Measurements from ENCODE around the gene SULT1E1.
"Not testable (repeated sequence)": the region's sequence is repeated elsewhere in the genome, so short reads cannot be mapped to it uniquely, and the experiment has no call there.

Gene SULT1E1

DNA sequence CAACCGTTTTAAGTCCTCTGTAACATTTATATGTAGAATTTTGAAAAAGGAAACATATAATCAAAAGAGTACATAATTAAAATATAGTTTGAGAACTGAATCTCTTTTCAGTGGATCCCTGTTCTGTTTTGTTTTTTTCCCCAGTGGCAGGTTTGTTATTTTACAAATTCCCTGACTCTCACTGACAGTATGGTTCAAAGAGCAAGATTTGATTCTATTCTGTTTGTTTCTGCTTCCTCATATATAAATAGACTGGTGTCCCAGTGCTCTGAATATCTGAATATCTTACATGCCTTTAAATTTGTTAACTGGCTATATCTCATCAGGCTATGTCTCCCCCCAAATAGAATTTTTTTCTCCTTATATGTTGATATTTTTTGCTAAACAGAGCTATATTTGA, 16.6 kb downstream of the SULT1E1 start:
- no peak for DNase-seq (ENCODE audit: low read depth, low spot score)

DNA sequence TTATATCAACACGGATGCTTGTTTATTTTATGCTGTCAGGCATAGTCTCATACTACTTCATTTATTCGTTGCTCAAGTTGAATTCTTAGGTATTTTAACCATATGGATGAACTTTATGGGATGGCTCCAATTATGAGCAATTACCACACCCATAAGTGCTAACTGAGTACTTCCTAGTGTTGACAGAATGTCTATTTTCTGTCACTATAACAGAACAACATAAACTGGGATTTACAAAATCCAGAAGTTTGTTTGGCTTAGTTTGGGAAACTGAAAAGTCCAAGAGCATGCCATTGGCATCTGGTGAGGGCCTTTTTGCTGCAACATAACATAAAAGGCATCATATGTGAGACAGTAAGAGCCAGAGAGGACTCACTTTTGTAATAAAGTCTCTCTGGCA, 21.0 kb downstream of the SULT1E1 start:
- no peak for DNase-seq (ENCODE audit: low read depth, low spot score)

DNA sequence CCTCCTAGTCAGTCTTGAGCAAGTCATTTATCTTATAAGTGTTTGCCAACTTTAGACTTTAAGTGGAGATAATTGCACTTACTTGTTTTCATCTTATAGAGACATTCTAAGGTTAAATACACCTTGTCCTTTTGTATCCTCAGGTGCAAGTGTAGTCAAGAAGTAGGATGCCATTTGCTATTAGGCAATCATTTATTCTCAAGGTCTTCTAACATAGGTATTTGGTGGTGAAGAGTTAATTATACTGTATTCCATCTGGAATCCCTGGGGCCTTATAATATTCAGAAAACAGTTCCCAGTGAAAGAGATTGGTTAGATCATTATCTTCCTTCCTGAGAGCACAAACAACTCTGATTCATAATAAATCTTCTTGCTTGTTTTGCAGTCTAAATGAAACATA, 23.7 kb downstream of the SULT1E1 start:
- no peak for DNase-seq (ENCODE audit: low read depth, low spot score)

DNA sequence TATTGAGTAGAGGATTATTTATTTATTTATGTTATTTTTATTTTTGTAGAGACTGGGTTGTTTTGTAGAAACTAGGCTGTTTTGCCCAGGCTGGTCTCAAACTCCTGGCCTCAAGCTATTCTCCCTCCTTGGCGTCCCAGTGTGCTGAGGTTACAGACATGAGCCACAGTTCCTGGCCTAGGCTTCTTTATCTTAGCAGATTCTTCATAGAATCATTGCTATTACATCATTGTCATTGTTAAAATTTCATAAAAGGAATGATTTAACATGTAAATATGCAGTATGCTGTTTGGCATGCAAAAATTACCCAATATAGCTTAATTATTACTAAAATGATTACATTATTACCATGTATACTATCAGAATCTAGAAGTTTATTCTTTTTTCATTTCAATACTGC, 24.2 kb downstream of the SULT1E1 start:
- DNase-seq (ENCODE audit: low read depth, low spot score) = no peak

DNA sequence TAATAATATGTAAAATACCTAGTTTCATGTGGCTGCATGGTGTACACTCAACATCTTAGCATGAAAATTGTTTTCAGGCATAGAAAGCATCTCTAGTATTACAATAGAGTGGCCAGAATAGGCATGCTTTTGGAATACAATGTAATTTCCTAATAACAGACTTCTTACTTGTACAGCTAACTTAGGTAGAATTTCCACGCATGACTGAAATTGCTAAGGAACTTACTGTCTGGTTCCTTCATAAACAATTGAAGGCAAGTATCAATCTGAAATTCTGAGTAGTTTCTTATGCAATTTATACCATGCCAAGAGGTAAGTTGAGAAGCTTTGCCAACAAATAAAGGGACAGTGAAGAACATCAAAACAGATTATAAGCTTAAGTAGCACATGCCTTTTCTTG, 26.7 kb downstream of the SULT1E1 start:
- no peak for DNase-seq (ENCODE audit: low read depth, low spot score)

DNA sequence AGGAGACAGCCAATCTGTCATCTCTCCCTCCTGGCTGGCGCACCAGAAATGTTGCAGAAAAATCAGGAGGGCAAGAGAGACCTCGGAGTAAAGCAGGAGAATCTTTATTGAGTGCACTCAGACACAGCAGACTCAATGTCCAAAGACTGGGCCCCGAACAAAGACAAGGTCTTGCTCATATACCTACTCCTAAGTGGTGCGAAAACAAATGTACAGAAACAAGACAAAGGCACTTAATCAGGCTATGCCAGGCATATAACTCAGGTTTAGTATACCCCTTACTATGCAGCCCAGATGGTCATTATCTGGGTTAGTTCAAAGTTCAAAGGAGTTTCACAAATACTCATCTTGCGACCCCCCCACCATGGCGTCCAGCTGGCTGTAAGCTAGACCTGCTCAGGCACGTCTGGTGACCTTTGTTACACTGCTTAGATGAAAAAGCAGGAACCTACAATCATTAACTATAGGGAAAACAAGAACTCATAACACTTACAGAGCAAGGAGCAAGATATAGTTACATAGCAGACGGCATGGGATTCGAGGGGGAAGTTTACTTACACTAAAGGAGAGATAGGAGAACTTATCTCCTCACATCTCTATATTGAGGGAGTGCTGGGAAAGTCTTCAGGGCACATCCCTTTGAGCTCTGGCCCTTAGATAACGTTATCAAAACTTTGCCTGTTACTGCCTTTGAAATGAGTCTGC, 27.5 kb downstream of the SULT1E1 start:
- no peak for DNase-seq (ENCODE audit: low read depth, low spot score)

DNA sequence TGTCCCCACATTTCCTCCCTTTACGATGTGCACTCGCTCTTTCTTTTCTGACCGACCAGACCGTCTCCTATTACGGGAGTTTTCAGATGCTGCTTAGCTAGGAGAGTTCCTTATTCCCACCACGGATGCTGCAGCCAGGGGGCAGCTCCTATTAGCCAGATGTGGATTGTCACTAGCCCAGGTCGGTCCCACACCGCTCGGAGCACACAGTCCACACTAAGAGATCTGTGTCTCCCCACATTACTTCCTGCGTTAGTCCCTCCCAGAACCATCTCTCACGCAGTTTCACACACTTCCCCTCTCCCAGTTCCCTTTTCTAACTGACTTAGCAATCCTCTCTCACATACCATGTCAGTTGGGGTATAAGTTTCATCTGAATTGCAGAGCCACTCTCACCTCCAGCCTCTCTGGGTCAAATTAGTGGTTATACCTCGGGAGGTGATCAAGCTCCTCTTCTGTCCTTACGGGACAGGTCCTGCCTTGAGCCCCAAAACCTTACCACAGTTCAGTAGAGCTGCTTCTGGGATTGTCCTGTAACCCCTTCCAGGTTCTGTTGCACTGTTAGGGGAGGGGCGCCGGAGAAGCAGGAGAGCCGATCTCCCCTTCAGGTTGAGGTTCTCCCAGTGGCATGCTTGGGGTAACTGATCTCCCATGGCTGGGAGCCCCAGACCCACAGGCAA, 28.2 kb downstream of the SULT1E1 start:
- no peak for DNase-seq (ENCODE audit: low read depth, low spot score)

DNA sequence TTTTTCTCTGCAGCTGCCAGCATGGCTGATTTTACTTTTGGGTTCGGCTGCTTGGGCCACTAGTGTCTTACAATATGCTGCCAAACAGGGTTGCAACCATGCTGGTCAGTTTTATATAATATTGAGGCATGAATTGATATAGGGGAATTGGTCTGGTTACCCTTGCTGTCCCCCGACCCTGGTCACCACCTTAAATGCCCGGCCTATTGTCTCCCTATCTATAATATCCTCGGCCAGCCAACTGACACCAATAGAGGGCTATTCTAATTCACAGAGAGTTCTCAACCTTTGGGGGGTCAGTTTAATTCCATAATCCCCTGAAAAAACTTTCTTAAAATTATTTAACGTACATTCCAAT, 28.7 kb downstream of the SULT1E1 start:
- no peak for DNase-seq (ENCODE audit: low read depth, low spot score)

DNA sequence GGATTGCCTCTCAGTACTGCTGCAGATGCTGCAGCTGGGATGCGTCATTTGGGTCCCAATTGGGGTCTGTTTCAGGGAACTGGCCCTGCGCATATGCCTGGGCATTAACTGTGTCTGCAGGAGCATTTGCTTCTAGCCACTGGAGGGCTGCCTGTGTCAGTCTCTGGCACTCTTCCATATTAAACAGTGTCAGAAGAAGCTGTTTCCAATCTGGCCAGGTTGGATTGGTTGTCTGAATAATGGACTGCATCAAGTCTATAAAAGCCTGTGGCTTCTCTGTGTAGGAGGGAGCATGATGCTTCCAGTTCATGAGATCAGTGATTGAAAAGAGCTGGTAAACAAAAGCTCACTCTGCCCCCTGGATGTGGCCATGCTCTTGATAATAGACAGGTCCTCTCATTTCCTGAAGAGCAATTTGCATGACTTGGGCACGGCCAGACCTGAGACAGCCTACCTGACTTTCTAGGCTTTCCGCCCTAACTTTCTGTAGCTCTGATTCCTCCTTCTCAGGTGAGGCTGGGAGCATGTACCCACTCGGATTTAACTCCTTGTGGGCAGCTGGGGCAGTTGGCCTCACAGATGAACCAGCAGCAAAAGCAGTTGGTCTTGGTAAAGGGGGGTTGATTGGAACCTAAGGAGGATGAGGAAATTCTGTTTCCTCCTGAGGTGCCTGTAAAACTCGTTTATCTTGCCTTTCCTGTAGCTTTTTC, 29.2 kb downstream of the SULT1E1 start:
- peak; percentile 59 for DNase-seq (ENCODE audit: low read depth, low spot score)

DNA sequence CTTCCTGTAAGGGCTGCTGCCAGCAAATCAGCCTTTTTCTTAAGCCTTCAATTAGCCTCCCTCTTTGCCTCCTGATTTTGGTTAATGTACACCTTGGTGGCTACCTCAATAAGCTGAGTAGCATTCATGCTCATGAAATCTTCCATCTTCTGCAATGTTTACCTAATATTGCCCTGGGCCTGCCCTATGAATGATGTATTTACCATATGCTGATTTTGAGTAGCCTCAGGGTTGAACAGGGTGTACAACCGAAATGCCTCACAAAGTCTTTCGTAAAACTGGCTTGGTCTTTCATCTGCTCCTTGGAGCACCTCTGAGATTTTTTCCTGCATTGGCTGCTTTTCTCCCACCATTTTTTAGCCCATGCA, 29.8 kb downstream of the SULT1E1 start:
- no peak for DNase-seq (ENCODE audit: low read depth, low spot score)

DNA sequence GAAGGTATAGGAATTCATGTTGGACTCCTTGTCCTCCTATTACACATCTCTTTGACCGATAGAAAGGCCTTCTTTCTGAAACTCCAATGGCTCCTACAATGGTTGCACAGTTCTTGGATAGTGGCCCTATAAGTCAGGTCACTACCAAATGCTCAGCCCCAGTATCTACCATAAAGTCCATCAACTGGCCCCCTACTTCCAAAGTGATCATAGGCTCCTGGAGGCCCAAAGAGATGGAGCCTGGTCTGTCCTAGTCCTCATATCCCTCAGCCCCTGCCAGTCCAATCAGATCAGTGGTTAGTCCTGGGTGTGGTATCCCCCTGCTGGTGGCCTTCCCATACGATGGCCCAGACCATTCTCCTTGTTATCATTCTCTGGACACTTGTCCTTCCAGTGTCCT, 30.3 kb downstream of the SULT1E1 start:
- no peak for DNase-seq (ENCODE audit: low read depth, low spot score)

DNA sequence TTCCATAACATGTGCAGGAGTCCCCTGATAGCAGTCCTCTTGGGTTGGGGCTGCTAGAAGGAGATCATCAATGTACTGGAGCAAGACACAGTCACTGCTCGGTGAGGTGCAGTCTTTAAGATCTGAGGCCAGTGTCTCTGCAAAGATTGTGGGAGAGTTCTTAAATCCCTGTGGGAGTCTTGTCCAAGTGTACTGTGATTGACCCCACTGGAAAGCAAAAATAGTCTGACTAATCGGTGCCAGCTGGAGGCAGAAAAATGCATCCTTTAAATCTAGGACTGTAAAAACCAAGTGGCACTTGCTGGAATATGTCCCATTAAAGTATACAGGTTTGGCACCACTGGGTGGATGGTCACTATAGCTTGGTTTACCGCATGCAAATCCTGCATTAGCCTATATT, 31.1 kb downstream of the SULT1E1 start:
- peak; percentile 46 for DNase-seq (ENCODE audit: low read depth, low spot score)

DNA sequence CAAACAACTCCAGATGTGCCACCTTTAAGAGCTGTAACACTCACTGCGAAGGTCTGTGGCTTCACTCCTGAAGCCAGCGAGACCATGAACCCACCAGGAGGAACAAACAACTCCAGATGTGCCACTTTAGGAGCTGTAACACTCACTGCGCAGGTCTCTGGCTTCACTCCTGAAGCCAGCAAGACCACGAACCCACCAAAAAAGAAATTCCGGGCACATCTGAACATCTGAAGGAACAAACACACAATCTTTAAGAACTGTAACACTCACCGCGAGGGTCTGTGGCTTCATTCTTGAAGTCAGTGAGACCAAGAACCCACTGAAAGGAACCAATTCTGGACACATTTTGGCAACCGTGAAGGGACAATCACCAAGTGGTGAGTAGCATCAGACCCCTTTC, 34.9 kb downstream of the SULT1E1 start:
- DNase-seq (ENCODE audit: low read depth, low spot score) = not testable (repeated sequence)

DNA sequence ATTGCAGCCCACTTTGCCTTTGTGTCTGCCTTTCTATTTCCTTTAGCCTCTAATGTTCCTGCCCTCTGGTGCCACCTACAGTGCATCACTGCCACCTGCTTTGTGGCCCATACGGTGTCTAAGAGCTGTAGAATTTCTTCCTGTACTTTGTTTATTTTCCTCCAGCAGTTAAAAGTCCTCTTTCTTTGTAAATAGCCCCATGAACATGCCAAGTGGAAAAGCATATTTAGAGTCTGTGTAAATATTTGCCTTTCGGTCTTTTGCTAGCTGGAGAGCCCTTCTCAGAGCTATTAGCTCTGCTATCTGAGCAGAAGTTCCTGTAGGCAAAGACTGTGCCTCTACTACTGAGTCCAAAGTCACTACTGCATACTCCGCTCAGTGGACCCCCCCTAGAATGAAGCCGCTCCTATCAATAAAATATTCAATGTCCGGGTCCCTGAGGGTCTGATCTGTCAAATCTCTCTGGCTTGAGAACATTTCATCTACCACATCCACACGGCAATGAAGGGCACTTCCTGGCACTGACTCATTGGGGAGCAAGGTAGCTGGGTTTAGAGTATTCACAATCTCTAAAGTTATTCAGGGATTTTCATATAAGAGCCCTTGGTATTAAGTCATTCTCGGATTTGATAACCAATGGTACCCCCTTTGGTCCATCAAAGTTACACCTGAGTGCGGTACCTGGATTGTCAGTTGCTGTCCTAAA, 36.3 kb downstream of the SULT1E1 start:
- DNase-seq (ENCODE audit: low read depth, low spot score) = no peak

DNA sequence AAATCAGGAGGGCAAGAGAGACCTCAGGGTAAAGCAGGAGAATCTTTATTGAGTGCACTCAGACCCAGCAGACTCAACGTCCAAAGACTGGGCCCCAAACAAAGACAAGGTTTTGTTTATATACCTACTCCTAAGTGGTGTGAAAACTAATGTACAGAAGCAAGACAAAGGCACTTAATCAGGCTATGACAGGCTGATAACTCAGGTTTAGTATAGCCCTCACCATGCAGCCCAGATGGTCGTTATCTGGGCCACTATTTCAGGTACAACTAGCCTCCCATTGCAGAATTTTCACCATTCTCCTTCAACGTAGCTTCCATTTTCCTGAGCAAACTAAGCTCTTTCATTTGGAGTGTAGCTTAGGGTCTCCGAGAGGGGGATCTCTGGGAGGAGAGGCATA, 36.9 kb downstream of the SULT1E1 start:
- no peak for DNase-seq (ENCODE audit: low read depth, low spot score)

DNA sequence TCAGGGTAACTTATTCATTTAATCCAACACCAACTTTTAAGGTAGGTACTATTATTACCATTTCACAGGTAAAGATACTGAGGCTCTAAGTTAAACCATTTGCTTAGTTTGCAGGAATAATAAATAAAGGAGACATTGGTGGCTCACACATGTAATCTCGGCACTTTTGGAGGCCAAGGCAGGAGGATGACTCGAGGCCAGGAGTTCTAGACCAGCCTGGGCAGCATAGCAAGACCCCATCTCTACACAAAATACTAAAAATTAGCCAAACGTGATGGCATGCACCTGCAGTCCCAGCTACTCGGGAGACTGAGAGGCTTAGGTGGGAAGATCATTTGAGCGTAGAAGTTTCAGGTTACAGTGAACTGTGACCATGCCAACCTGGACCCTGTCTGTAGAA, 37.7 kb downstream of the SULT1E1 start:
- no peak for DNase-seq (ENCODE audit: low read depth, low spot score)

DNA sequence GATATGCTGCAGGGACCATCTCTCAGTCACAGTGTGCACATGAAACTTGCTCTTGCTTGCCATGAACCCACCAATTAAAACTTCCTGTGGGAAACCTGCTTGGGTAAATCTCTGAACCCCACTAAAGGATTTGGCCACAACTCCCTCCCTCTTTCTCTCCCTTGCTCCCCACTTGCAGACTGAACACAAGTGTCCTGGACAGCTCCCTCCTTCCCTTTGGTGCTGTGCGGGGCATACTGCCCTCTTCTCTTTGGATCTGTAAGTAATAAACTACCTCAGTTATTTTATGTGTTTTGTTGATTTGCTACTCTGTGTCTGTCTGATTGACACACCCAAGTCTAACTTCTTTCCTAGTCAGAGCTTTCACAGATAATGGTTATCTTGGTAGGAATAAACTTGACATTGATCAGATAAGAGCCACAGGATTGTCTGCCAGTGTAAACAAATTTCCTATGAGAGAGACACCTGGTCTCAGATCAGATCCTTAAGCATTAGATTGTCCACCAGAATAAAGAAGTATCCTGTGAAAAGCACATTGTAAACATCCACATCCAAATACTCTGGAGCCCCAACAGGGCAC, 41.8 kb downstream of the SULT1E1 start:
- DNase-seq (ENCODE audit: low read depth, low spot score) = no peak

DNA sequence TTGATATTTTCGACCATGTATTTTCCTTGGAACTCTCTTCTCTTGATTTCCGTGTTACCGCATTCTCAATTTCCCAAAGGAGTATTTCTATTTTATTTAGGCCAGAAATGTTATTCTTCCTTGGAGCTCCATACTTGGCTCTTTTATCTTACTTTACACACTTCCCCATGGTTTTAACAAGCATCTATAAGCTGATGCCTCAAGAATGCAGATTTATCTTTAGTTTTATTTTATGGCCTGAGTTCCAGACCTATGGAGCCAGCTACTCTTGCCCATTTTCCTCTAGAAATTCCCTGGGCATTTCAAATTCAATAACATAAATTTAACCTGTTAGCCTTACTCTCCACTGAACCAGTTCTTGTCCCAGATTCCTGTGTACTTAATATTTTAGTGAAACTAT, 43.7 kb downstream of the SULT1E1 start:
- no peak for DNase-seq (ENCODE audit: low read depth, low spot score)

DNA sequence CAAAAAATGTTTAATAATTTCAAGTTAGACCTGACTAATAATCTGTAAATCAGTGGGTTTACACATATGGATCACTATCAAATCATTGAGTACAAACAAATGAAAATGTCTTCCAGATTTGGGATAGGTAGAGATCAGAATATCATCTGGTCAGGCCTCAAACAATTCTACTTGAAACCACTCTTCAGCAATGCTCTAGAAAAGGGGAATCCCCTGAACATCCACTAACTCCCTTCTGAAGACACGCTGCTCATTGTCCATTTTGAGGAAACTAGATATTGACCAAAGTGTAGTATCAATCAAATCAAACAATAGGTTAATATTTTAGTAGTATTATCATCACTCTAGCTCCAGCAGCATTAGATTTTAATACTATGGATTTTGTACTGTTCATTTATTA, 46.3 kb downstream of the SULT1E1 start:
- no peak for DNase-seq (ENCODE audit: low read depth, low spot score)

DNA sequence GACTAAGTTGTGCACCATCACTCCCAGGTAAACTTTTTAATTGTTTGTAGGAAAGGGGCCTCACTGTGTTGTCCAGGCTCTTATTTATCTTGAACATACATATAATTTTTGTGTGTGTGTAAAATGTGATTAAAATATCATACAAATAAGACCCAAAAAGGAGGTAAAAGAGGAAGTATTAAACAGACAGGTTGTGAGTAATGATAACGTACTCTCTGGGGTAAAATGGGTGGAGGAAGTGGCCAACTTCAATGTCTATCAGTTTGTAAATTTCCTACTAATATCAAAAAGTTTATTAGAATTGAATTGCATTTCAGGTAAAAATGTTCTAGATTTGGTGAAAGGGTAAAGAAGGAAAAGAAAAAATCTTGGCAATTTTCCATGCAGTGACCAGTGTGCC, 48.8 kb downstream of the SULT1E1 start:
- DNase-seq (ENCODE audit: low read depth, low spot score) = no peak

DNA sequence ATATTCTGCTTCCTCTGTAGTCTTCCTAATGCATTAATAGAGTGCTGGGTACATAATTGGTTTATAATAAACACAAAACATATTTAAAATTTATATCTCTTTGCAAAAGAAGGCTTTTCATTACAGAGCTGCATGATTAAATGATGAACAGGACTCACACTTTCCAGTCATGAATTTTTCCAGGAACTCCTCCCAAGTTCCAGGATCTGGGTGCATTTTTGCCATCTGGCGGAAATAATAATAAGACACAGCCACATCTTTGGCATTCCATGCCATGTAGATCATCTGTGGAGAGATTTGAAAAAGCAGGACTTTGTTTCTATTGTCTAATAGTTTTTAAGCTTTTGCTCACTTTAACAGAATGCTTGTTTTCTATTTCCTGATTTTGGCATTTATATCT, 59.3 kb downstream of the SULT1E1 start:
- no peak for DNase-seq (ENCODE audit: low read depth, low spot score)

DNA sequence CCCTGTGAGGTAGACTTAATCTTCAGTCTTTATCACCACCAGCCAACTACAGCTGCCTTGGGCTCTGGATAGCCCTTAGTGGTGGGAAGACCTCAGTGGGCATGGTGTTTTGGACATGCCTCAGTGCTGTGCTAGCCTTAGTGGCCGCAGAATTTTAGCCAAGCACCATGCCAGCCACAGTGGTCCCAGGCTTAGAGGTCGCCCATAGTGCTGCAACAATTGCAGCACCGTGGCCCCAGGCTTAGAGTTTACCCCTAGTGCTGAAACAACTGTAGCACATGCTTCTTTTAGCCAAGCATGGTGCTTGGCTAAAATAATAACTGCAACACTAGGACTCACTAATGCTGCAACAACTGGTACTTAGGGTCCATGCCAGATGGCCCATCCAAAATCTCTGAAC, 60.6 kb downstream of the SULT1E1 start:
- DNase-seq (ENCODE audit: low read depth, low spot score) = no peak
